H1 (cell line): ENCODE measurements around the gene GPATCH4. TPM values are rescaled to one million over a fixed set of nuclear protein-coding genes. Genes with fewer than 3 reads are reported as not detected.
A peak's percentile ranks its signal among the peaks of the same experiment; 100 is the strongest.

Experiments
- CTCF ChIA-PET: fragments of 300-600 bp; sonication (Branson Sonifier 250); formaldehyde crosslinking; loops from one replicate; lab custom pipeline; 2021; ENCODE audit not compliant: partially characterized antibody; lab: Charles Lee
- POLR2A ChIA-PET: fragments of 300-600 bp; sonication (Branson Sonifier 250); formaldehyde crosslinking; loops from one replicate; lab custom pipeline; 2021; ENCODE audit warnings: inconsistent platforms; ENCODE audit not compliant: partially characterized antibody; lab: Charles Lee
- DNase-seq, 2 experiments: peaks; one replicate each; pipeline versions ENCODE4 v3.0.0 to v3.0.0-alpha.2; 2010 to 2022; ENCODE audit warnings: low spot score in 2 of 2, low read depth in 1 of 2, mixed read lengths in 1 of 2
- FAIRE-seq: peaks from 2 replicates; lab custom pipeline; 2011; peaks lifted over from hg19 to GRCh38; lab: Jason Lieb, UNC
- H2AFZ ChIP-seq: 2 replicates; pipeline ENCODE4 v1.8.1; 2012; ENCODE audit warnings: low read length, inconsistent platforms
- H2AK5ac ChIP-seq: 2 replicates; pipeline ENCODE4 v1.6.1; 2013; ENCODE audit warnings: low read depth, low read length
- H2BK120ac ChIP-seq: replicated peaks from 2 replicates; pipeline ENCODE3; 2013; ENCODE audit warnings: low read depth, low read length, inconsistent platforms
- H2BK12ac ChIP-seq: 2 replicates; pipeline ENCODE4 v1.6.1; 2013; ENCODE audit warnings: low read depth, low read length
- H2BK15ac ChIP-seq: 2 replicates; pipeline ENCODE4 v1.6.1; 2013; ENCODE audit warnings: low read length
- H2BK20ac ChIP-seq: 2 replicates; pipeline ENCODE4 v1.6.1; 2013; ENCODE audit warnings: low read length
- H2BK5ac ChIP-seq: 2 replicates; pipeline ENCODE4 v1.6.1; 2013; ENCODE audit warnings: low read depth, low read length
- H3K14ac ChIP-seq: 2 replicates; pipeline ENCODE4 v1.6.1; 2013; ENCODE audit warnings: inconsistent platforms; ENCODE audit not compliant: insufficient read length
- H3K18ac ChIP-seq: 2 replicates; pipeline ENCODE4 v1.6.1; 2013; ENCODE audit warnings: low read length; ENCODE audit errors: extremely low read depth
- H3K23ac ChIP-seq: 2 replicates; pipeline ENCODE4 v1.6.1; 2013; ENCODE audit warnings: inconsistent platforms; ENCODE audit not compliant: insufficient read length
- H3K23me2 ChIP-seq: 2 replicates; pipeline ENCODE4 v1.6.1; 2013; ENCODE audit warnings: low read depth, low read length
- H3K27ac ChIP-seq: 2 replicates; pipeline ENCODE4 v1.6.1; 2011; ENCODE audit warnings: low read depth, low read length, inconsistent platforms
- H3K27me3 ChIP-seq, 4 experiments: replicated peaks in 1 of 4; 1 replicate in 1 of 4; 2 replicates in 3 of 4; pipeline versions ENCODE4 v1.6.1 to v1.8.1; 2011 to 2013; ENCODE audit warnings: low read length in 3 of 4, mild to moderate bottlenecking in 3 of 4, inconsistent platforms in 2 of 4, mixed read lengths in 2 of 4, moderate library complexity in 1 of 4; ENCODE audit not compliant: control insufficient read depth in 3 of 4, insufficient read depth in 3 of 4; ENCODE audit errors: extremely low read depth in 1 of 4
- H3K36me3 ChIP-seq, 4 experiments: 2 replicates each; pipeline versions ENCODE4 v1.6.1 to v1.8.1; 2011 to 2013; ENCODE audit warnings: mild to moderate bottlenecking in 4 of 4, low read length in 3 of 4, moderate library complexity in 2 of 4, control low read depth in 1 of 4, inconsistent platforms in 1 of 4; ENCODE audit not compliant: insufficient read depth in 4 of 4, control insufficient read depth in 2 of 4
- H3K4ac ChIP-seq: replicated peaks from 2 replicates; pipeline ENCODE3; 2013; ENCODE audit warnings: low read length, low read depth, mixed read lengths, inconsistent platforms; ENCODE audit not compliant: insufficient read length
- H3K4me1 ChIP-seq, 4 experiments: replicated peaks in 1 of 4; 1 replicate in 1 of 4; 2 replicates in 3 of 4; pipeline versions ENCODE4 v1.6.1 to v1.8.1; 2011 to 2013; ENCODE audit warnings: low read length in 3 of 4, inconsistent platforms in 2 of 4, mixed read lengths in 1 of 4; ENCODE audit not compliant: insufficient read depth in 4 of 4, control insufficient read depth in 3 of 4
- H3K4me2 ChIP-seq, 2 experiments: 2 replicates each; pipeline versions ENCODE4 v1.6.1 to v1.8.1; 2011 to 2013; ENCODE audit warnings: low read depth in 2 of 2, low read length in 2 of 2, control low read depth in 1 of 2, inconsistent platforms in 1 of 2, mild to moderate bottlenecking in 1 of 2; ENCODE audit not compliant: insufficient read depth in 1 of 2
- H3K4me3 ChIP-seq, 4 experiments: fragments of 200-600, 300-600 bp in 1 of 4; sonication (generic), shearing (Covaris generic), sonication (Bioruptor Twin) in 1 of 4; 2 replicates each; pipeline versions ENCODE4 v1.5.1 to v1.8.1; 2011 to 2016; ENCODE audit warnings: low read length in 4 of 4, low read depth in 3 of 4, control low read depth in 2 of 4, inconsistent platforms in 2 of 4, mild to moderate bottlenecking in 2 of 4, mixed read lengths in 1 of 4, moderate library complexity in 1 of 4; ENCODE audit not compliant: insufficient read depth in 2 of 4; ENCODE audit errors: extremely low read depth in 1 of 4
- H3K56ac ChIP-seq: replicated peaks from 2 replicates; pipeline ENCODE3; 2013; ENCODE audit warnings: low read depth, mild to moderate bottlenecking, mixed read lengths, low read length, inconsistent platforms; ENCODE audit not compliant: insufficient read length
- H3K79me1 ChIP-seq: 2 replicates; pipeline ENCODE4 v1.6.1; 2013; ENCODE audit warnings: low read depth, low read length, control low read depth
- H3K79me2 ChIP-seq, 2 experiments: 2 replicates each; pipeline versions ENCODE4 v1.6.1 to v1.8.1; 2012 to 2013; ENCODE audit warnings: low read length in 2 of 2, mild to moderate bottlenecking in 2 of 2, inconsistent platforms in 1 of 2; ENCODE audit not compliant: insufficient read depth in 2 of 2, control insufficient read depth in 1 of 2
- H3K9ac ChIP-seq, 4 experiments: replicated peaks in 1 of 4; 1 replicate in 1 of 4; 2 replicates in 3 of 4; pipeline versions ENCODE4 v1.6.1 to v1.8.1; 2011 to 2013; ENCODE audit warnings: low read depth in 3 of 4, low read length in 3 of 4, control low read depth in 2 of 4, mild to moderate bottlenecking in 2 of 4, moderate library complexity in 2 of 4, inconsistent platforms in 1 of 4; ENCODE audit errors: extremely low read depth in 1 of 4
- H3K9me3 ChIP-seq, 2 experiments: 2 replicates each; pipeline versions ENCODE4 v1.6.1 to v1.8.1; 2012 to 2013; ENCODE audit warnings: mild to moderate bottlenecking in 2 of 2, moderate library complexity in 2 of 2, control low read depth in 1 of 2, inconsistent platforms in 1 of 2, low read depth in 1 of 2, low read length in 1 of 2, mixed read lengths in 1 of 2; ENCODE audit not compliant: insufficient read depth in 2 of 2
- H4K20me1 ChIP-seq, 2 experiments: replicated peaks in 1 of 2; 2 replicates each; pipeline versions ENCODE3 to v1.8.1; 2011 to 2013; ENCODE audit warnings: inconsistent platforms in 2 of 2, low read length in 2 of 2, mild to moderate bottlenecking in 1 of 2; ENCODE audit not compliant: insufficient read depth in 2 of 2, control insufficient read depth in 1 of 2
- H4K5ac ChIP-seq: 2 replicates; pipeline ENCODE4 v1.6.1; 2013; ENCODE audit warnings: low read length, low read depth, mixed read lengths, inconsistent platforms; ENCODE audit not compliant: insufficient read length
- H4K8ac ChIP-seq: 2 replicates; pipeline ENCODE4 v1.8.0; 2013; ENCODE audit warnings: mild to moderate bottlenecking, moderate library complexity, low read length, inconsistent platforms; ENCODE audit not compliant: insufficient read depth; ENCODE audit errors: extremely low read depth
- H4K91ac ChIP-seq: replicated peaks from 2 replicates; pipeline ENCODE3; 2013; ENCODE audit warnings: low read length, mixed read lengths, inconsistent platforms; ENCODE audit not compliant: insufficient read length
- BCL11A ChIP-seq, 2 experiments: IDR thresholded peaks; one replicate each; pipeline ENCODE4 v1.6.1; 2011; ENCODE audit warnings: low read depth in 2 of 2, low read length in 2 of 2, mild to moderate bottlenecking in 2 of 2
- CHD1 ChIP-seq: IDR thresholded peaks from 2 replicates; pipeline ENCODE4 v1.6.1; 2012; ENCODE audit warnings: low read depth, low read length, improper control_type of control experiment
- CTCF ChIP-seq, 3 experiments: IDR thresholded peaks; 1 replicate in 2 of 3; 2 replicates in 1 of 3; pipeline versions ENCODE4 v1.5.1 to v1.6.1; 2011; ENCODE audit warnings: low read length in 3 of 3, mild to moderate bottlenecking in 3 of 3, inconsistent platforms in 2 of 3, low read depth in 1 of 3, moderate library complexity in 1 of 3; ENCODE audit not compliant: insufficient read depth in 1 of 3; ENCODE audit errors: control extremely low read depth in 1 of 3
- EGR1 ChIP-seq: IDR thresholded peaks from 2 replicates; pipeline ENCODE4 v1.6.1; 2011; ENCODE audit warnings: low read depth, low read length, borderline replicate concordance
- EP300 ChIP-seq, 2 experiments: IDR thresholded peaks; 1 replicate in 1 of 2; 2 replicates in 1 of 2; pipeline ENCODE4 v1.6.1; 2011 to 2012; ENCODE audit warnings: low read depth in 2 of 2, low read length in 2 of 2, mild to moderate bottlenecking in 2 of 2, borderline replicate concordance in 1 of 2, inconsistent platforms in 1 of 2, moderate library complexity in 1 of 2
- GABPA ChIP-seq: IDR thresholded peaks from 2 replicates; pipeline ENCODE4 v1.6.1; 2011; ENCODE audit warnings: mild to moderate bottlenecking, low read length, moderate library complexity, borderline replicate concordance; ENCODE audit not compliant: insufficient read depth
- GTF2F1 ChIP-seq: IDR thresholded peaks from 2 replicates; pipeline ENCODE4 v1.6.1; 2012; ENCODE audit warnings: low read depth, low read length, improper control_type of control experiment, borderline replicate concordance
- POU5F1 ChIP-seq: IDR thresholded peaks from 2 replicates; pipeline ENCODE4 v1.6.1; 2011; ENCODE audit warnings: low read depth, mild to moderate bottlenecking, low read length, moderate library complexity
- RXRA ChIP-seq: IDR thresholded peaks from 2 replicates; pipeline ENCODE4 v1.6.1; 2011; ENCODE audit warnings: low read depth, mild to moderate bottlenecking, low read length, moderate library complexity; ENCODE audit not compliant: insufficient read depth
- TEAD4 ChIP-seq: IDR thresholded peaks from 2 replicates; pipeline ENCODE4 v1.6.1; 2012; ENCODE audit warnings: low read depth, low read length, inconsistent platforms, mixed read lengths
- WGBS, 2 experiments: shearing (Covaris generic) in 1 of 2; methylation state at CpG; one replicate each; pipeline versions ENCODE4 v1.1.6 to v1.1.7; 2013 to 2015; ENCODE audit warnings: low lambda C conversion rate in 2 of 2, mixed read lengths in 2 of 2, inconsistent platforms in 1 of 2, low coverage in 1 of 2, missing lambda C conversion rate in 1 of 2; ENCODE audit not compliant: insufficient replicate concordance in 2 of 2, insufficient coverage in 1 of 2, insufficient read length in 1 of 2; ENCODE audit errors: extremely low coverage in 1 of 2, missing lambda C conversion rate in 1 of 2; 5-methylcytosine and 5-hydroxymethylcytosine counted together
- polyA plus RNA-seq, 7 experiments: library from polyadenylated mRNA; depleted of rRNA in 3 of 7; stranded (reverse) in 5 of 7; unstranded in 2 of 7; fragments of >200 nt in 5 of 7; fragments of 200-250 nt in 2 of 7; gene quantifications; 1 replicate in 5 of 7; 2 replicates in 1 of 7; 4 replicates in 1 of 7; pipeline versions ENCODE4 v1.2.1 to v1.2.3, GENCODE V29; 2011 to 2013; ENCODE audit warnings: missing spikeins in 2 of 7, mixed read lengths in 2 of 7
- total RNA-seq: library from RNA; stranded (reverse); fragmentation: NEBNext Ultra II Directional; extraction: Animal tissue kit (Norgen Biotek cat#: 25700); gene quantifications from 2 replicates; pipeline ENCODE4 v1.2.1, GENCODE V29; 2021

GPATCH4 gene
- total and polyA plus RNA-seq, 2 of the 8 experiments (the other 6 are each of a cell fraction or from before 2014, with no cell fraction given) = 20.5 to 47.9 TPM

DNA sequence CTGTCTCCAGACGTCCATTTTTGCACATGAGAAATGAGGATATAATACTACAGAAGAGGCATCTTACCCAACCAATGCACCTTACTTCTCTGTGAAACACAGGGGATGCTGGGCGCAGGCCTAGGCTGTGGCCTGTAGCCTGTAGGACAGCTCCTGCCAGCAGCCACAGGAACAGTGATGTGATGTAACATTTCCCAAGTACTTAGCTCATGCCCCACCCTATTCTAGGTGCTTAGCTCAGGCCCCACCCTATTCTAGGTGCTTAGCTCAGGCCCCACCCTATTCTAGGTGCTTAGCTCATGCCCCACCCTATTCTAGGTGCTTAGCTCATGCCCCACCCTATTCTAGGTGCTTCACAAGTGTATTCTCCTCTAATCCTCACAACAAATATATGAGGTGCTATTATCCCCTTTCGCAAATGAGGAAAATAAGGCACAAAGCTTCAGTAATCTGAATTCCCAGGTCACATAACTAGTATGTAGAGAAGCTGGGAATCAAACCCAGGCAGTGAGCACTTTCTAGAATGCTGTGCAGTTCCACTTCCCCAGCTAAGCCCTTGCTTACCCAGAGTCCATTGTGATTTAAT lies 14.3 kb downstream of the GPATCH4 start:
- no peak overlapping the region for H2BK5ac ChIP-seq
- TF ChIP-seq EP300 (IDR thresholded peaks at IDR 0.05; ENCODE audit: borderline replicate concordance in 1 of 2, low read depth in 2 of 2, low read length in 2 of 2) (no peak), CHD1 (no peak), BCL11A (IDR thresholded peaks at IDR 0.05; ENCODE audit: low read depth in 2 of 2, low read length in 2 of 2) (no peak), CTCF (IDR thresholded peaks at IDR 0.05; ENCODE audit: control extremely low read depth in 1 of 3, insufficient read depth in 1 of 3, low read depth in 1 of 3, low read length in 3 of 3) (no peak), POU5F1 (no peak), EGR1 (no peak), GTF2F1 (no peak), RXRA (no peak), GABPA (no peak), TEAD4 (no peak)

More for the DNA sequence above, 14.3 kb downstream of the GPATCH4 start:
- Histone ChIP-seq H2AK5ac (no peak overlapping the region), H3K4me1 (peaks cover 0 to 18% (median 5%) of the 10 kb centered on the region in 4 experiments; a peak in 6 of 7 replicates), H4K8ac (no peak overlapping the region), H3K79me1 (no peaks in the 10 kb centered on the region), H2BK20ac (no peak overlapping the region), H3K36me3 (no peaks in the 10 kb centered on the region), H2AFZ (no peak overlapping the region), H2BK15ac (no peak overlapping the region), H3K79me2 (no peaks in the 10 kb centered on the region), H3K27me3 (no peaks in the 10 kb centered on the region), H2BK12ac (0 out of 2 replicates have a peak overlapping the region, but pooled peaks have one; percentile 3), H3K18ac (no peak overlapping the region), H3K9ac (no peak overlapping the region), H3K27ac (no peak overlapping the region), H2BK120ac (no peak overlapping the region), H3K4ac (no peak overlapping the region), H3K4me2 (no peak overlapping the region), H3K9me3 (no peaks in the 10 kb centered on the region), H3K56ac (no peak overlapping the region), H3K23ac (no peak overlapping the region), H4K5ac (no peak overlapping the region), H4K91ac (no peak overlapping the region), H3K4me3 (no peak overlapping the region), H3K23me2 (peaks cover 6% of the 10 kb centered on the region), H3K14ac (no peak overlapping the region), H4K20me1 (no peaks in the 10 kb centered on the region)
- ChIA-PET CTCF (interaction anchor here (0.7 to 4.7 kb wide), 13 partner anchors 11 to 228 kb away, joined by 3 to 35 read pairs (median 5); partner anchors contain the start of genes GPATCH4 and HAPLN2), POLR2A (interaction anchor here (0.7 to 1.6 kb wide), 6 partner anchors 9 to 56 kb away, joined by 3 to 9 read pairs (median 4); no protein-coding TSS in a partner anchor)
- DNase-seq (no peak), FAIRE-seq (no peak)
- 95% methylated on average over 3 of the region's 3 CpGs; no CpG with 5 or more reads in 1 of the 2 experiments for WGBS, 2 experiments
